ENCODE results near the gene CIAO2B.

- no peak for TF ChIP-seq POLR2A (IDR thresholded peaks at IDR 0.05; ENCODE audit: low read length)
- no peak for TF ChIP-seq GATA1 (IDR thresholded peaks at IDR 0.05; ENCODE audit: low read depth, low read length)
Observed at GRCh38 chr16:66942981-66943380, 8.8 kb upstream of the CIAO2B start.
